Thyroid gland (tissue), 4 donors: ENCODE results near the gene MORC2.

Source experiments
- POLR2A ChIP-seq, 2 donors: fragments of 450-650 bp; IDR thresholded peaks; one replicate each; pipeline ENCODE4 v1.6.1; 2017; ENCODE audit warnings: antibody characterized with exemption in 2 of 2, mild to moderate bottlenecking in 2 of 2, moderate library complexity in 1 of 2
- TF ChIP-seq, protein P1 (sequence below), 6 experiments: fragments of 200-600 bp in 3 of 6; fragments of 450-650 bp in 3 of 6; sonication (generic) in 3 of 6; IDR thresholded peaks; one replicate each; pipeline ENCODE4 v1.5.1; 2016 to 2019; ENCODE audit warnings: antibody characterized with exemption in 6 of 6, mild to moderate bottlenecking in 2 of 6, inconsistent platforms in 1 of 6, moderate library complexity in 1 of 6

GRCh38 chr22:30902496-30903357 lies 65.8 kb downstream of the MORC2 start:
- TF ChIP-seq, protein P1, sequence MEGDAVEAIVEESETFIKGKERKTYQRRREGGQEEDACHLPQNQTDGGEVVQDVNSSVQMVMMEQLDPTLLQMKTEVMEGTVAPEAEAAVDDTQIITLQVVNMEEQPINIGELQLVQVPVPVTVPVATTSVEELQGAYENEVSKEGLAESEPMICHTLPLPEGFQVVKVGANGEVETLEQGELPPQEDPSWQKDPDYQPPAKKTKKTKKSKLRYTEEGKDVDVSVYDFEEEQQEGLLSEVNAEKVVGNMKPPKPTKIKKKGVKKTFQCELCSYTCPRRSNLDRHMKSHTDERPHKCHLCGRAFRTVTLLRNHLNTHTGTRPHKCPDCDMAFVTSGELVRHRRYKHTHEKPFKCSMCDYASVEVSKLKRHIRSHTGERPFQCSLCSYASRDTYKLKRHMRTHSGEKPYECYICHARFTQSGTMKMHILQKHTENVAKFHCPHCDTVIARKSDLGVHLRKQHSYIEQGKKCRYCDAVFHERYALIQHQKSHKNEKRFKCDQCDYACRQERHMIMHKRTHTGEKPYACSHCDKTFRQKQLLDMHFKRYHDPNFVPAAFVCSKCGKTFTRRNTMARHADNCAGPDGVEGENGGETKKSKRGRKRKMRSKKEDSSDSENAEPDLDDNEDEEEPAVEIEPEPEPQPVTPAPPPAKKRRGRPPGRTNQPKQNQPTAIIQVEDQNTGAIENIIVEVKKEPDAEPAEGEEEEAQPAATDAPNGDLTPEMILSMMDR (IDR thresholded peaks at IDR 0.05): no peak
- no peak for TF ChIP-seq POLR2A (IDR thresholded peaks at IDR 0.05)
